GM21723 (cell line): ENCODE data around the gene ABR.
"Not testable (repeated sequence)": the region's sequence is repeated elsewhere in the genome, so short reads cannot be mapped to it uniquely, and the experiment has no call there.

Experiments used
- ATAC-seq: cut with Tn5 transposase; IDR thresholded peaks from one replicate; pipeline ENCODE4 v1.9.1; 2021; ENCODE audit warnings: mild to moderate bottlenecking, moderate library complexity; ENCODE audit not compliant: unreplicated experiment

Gene ABR

GRCh38 chr17:1050246-1050995, 129.4 kb downstream of the ABR start:
- ATAC-seq, result no peak

GRCh38 chr17:1049446-1050225, 130.1 kb downstream of the ABR start:
- no peak for ATAC-seq

GRCh38 chr17:1048516-1049115, 131.2 kb downstream of the ABR start:
- not testable (repeated sequence) for ATAC-seq

DNA sequence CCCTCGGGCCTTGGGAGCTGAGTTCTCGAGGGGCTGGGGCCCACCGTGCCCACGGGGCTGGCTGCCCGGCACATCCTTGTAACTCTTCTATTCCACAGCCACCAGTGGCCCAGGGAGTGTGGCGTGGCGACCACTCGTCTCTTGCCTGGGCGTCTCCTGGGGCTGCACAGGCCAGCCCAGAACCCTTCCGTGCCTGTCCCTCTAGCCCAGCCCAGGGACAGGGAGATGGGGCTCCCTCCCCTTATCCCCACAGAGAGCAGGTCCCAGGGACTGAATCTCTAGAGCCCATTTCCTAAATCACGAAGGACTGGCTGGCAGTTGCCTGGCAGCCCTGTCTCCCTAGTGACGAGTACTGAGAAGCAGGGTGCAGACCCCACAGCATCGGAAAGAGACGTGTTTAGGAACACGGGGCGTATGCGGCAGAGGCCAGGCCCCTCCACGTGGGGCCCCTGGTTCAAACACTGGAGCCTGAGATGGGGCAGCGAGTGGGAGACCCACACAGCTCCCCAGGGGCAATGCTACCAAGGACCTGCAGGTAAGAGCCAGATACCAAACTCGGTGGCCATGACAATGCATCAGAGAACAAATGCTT, 131.8 kb downstream of the ABR start:
- no peak for ATAC-seq

DNA sequence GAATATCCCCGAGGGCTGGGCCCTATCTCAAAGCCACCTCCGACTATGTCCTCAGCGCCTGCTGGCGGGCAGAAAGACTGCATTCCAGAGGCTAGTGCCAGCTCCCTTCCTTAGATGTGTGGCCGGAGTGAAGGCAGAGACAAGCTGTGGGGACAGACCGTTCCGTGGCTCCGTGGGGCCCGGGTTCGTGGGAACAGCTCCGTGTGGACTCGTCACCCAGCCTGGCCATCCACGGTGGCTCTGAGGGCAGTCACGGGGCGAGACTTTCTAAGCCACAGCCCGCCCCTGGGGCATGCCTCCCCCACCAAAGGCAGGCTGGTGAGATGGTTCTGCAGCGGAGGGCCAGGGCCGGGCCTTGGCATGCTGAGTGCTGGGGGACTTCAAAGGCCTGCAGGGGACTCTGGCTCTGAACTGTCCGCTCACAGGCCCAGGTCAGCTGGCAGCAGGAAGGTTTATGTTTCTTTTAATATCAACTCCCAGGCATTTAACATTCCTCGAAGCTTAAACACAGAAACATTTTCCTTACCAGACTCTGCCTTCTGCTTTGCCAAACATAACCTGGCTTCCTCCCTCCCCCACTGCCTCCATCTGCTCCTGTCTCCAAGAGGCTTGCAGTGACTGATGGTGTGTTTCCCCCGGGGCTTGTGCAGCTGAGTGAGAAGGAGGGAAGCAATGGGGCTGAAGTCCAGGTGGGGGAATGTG, 132.5 kb downstream of the ABR start:
- ATAC-seq, result no peak

GRCh38 chr17:1045456-1045855, 134.3 kb downstream of the ABR start:
- no peak for ATAC-seq

DNA sequence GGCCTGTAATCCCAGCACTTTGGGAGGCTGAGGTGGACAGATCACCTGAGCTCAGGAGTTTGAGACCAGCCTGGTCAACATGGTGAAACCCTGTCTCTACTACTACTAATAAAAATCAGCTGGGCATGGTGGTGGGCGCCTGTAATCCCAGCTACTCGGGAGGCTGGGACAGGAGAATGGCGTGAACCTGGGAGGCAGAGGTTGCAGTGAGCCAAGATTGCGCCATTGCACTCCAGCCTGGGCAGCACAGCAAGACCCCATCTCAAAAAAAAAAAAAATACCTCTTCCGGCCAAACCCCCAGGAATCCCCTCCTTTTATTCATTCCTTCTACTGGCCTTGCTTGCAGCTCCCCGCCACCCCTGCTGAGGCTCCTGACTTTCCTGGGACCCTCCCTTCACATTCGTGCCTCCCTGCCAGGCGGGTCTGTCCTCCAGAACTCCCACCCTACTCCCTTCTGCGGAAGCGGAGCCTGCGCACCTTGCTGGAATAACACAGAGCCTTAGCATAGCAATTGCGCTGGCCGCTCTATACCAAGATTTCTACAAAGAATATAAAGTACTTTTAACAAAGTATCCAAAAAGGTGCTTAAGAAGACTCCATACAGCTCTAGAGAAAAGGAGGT, 135.3 kb downstream of the ABR start:
- ATAC-seq, result not testable (repeated sequence)

DNA sequence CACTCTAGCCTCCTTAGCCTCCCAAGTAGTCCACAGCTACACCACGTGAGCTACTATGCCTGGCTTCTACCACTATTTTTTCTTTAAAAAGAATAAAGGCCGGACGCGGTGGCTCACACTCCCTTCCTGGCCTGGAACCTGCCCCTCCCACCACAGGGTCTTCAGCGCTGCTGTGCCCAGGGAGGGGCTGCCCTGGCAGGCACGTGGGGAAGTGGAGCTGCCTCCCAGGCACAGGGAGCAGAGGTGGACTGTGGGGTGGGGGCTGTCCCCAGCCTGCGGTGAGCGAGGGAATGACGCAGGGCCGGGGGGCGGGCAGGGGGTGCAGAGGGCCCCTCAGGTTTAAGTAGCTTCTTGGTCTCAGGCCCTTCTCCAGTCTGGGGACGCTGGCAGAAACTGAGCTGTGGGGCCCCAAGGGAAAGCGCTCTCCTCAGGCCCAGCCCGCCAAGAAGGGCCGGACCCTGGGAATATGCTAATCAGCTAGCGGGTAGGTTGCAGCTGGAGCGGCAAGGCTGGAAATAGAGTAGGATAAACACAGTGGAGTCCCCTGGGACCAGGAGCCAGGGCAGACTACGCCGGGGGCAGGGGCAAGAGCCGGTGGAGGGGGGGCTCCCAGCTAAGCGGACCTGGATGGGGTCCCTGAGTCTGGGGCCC, 136.1 kb downstream of the ABR start:
- ATAC-seq, result no peak

- no peak for ATAC-seq
Observed at GRCh38 chr17:1042486-1042885, 137.3 kb downstream of the ABR start.

DNA sequence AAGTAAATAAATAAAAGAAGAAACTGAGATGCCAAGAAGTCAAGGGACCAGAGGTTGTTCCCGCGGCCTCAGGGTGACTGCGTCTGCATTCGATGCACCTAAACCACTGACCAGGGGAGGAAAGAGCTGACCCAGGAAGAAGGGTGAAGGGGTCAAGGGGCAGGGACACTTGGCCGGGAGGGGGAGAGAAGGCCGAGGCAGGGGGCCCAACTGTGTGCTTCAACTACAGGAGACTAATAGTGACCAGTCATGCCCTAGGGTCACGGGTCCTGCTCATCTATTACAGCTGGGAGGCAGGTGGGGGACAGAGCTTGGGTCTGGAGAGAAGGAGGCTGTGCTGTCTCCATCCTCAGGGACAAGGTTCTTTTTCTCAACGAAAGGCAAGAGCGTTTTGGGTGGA, 138.0 kb downstream of the ABR start:
- ATAC-seq, result no peak

GRCh38 chr17:1040216-1040600, 139.6 kb downstream of the ABR start:
- no peak for ATAC-seq

DNA sequence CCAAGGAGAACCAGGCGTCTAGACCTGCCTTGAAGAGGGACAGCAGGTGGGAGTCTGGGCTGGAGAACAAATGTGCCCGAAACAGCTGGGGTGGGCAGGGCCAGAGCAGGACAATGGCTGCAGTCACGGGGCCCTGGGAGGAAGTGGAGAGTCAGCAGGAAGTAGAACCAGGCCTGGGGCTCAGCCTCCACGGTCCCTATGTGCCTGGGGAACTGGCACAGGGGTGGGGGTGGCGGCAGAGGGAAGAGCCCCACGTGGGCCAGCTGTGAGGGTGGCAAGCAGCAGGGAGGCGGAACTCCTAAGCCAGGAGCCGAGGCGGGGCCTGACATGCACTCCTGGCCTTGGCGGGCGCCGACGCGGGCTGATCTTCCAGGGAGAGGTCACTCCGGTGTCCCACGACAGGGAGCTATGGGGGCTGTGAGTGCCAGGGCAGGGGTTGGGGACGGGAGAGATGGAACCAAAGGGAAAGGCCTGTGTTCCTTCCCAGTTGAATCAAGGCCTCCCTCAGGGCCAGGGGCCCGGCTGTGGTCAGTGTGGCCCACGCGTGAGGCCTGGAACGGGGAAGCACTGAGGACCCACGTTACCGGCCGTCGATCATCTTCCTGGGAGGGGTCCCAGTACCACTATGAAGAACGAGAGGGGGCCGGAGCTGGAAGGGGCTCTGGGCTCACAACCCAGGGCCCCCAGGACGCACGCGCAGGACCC, 140.1 kb downstream of the ABR start:
- ATAC-seq, result no peak

DNA sequence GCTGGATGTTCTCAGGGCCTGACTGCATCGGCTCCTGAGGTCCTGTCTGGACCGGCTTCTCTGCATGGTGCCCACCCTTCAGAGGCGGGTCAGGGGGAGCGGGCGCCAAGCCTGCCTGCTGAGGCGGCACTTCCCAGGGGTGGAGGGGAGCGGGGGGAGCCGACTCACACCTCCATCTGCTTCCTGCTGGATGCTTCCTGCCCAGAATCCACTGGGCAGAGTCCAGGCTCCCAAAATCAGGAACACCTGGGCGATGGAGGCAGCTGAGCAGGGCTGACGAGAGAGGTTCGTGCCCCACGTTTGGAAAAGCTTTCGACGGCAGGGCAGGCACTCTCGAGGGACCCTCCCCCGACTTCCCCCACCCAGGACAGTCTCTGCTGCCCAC, 140.7 kb downstream of the ABR start:
- ATAC-seq, result no peak

DNA sequence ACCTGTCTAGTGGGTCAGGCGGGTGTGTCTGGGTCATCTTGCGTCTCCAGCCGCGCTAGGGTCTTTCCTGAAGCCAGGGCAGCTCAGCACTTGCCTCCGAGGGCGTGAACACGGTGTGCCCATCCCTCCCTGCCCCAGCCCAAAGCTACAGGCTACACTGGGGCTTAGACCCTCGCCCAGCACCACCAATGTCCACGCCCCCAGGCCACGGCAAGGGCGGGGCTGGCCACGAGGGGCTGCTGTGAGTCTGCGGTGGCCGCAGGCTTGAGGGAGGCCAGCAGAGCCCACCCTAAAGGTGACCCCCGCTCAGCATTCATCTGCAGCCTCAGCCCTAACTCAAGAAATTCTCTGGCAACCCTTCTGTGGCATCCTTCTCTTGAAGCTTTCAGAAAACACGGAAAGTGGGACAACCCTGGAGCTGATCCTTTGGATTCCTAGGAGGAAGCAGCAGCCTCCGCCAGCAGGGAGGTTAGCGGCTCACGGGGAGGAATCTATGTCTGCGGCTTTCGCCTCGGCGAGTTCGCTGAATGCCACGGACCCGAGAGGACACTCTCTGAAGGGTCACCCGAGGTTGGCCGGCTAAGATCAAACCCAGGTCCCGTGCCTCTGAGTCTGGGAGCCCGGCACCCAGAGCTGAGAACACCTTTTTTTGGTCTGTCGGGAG, 141.2 kb downstream of the ABR start:
- no peak for ATAC-seq

DNA sequence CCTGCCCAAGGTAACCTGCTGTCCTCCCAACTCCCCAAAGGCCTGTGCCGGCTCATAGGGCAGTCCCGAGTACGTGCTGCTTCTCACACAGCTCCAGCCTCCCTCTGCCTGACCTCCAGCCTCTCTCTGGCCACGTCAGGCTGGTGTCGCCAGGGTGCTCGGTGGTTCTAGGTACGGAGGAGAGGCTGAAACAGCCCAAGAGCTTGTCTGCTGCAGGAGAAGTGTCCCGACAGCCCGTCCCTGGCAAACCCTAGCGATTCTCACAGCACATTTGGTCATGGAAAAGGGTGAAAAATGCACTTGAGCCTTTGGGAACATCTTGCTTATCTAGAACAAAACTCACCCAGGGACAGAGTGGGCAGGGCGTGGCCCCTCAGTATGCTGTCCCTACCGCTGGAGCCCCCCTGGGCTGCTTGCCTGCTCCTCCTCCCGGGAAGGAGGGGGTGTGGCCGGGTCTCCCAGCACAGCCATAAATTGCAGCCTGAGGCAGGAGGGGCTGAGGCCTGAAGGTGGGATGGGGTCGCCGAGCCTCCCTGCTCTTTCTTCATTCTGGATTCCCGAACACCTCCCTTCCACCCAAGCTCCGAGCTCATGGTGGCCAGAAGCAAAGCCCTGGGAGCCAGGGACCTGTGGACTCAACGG, 142.4 kb downstream of the ABR start:
- no peak for ATAC-seq

- ATAC-seq, result no peak
Observed at GRCh38 chr17:1036845-1037237, 142.9 kb downstream of the ABR start.

- no peak for ATAC-seq
Observed at GRCh38 chr17:1036171-1036844, 143.5 kb downstream of the ABR start.
